GM18867 (cell line): ENCODE measurements around the gene KRT77.
"Not testable (repeated sequence)": the region's sequence is repeated elsewhere in the genome, so short reads cannot be mapped to it uniquely, and the experiment has no call there.

Source experiments
- ATAC-seq: cut with Tn5 transposase; IDR thresholded peaks from one replicate; pipeline ENCODE4 v1.9.1; 2021; ENCODE audit warnings: mild to moderate bottlenecking, moderate library complexity; ENCODE audit not compliant: unreplicated experiment

KRT77 gene

DNA sequence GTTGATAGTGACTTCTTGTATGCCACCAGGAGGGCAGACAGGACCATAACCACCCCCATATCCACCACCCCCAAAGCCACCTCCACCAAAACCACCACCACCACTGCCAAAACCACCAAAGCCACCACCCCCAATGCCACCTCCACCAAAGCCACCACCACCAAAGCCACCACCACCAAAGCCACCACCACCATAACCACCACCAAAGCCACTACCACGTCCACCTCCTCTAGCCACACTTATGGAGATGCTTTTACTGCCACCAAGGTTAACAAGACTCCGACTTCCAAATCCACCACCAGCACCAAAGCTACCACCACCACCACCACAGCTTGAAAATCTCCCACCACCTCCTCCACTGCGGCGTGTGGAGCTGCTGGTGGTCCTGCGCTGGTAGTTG is 23.4 kb downstream of the KRT77 start:
- ATAC-seq: no peak

GRCh38 chr12:52677671-52678070 is 25.7 kb downstream of the KRT77 start:
- no peak for ATAC-seq

GRCh38 chr12:52677126-52677525 is 26.2 kb downstream of the KRT77 start:
- ATAC-seq: no peak

- ATAC-seq: no peak
Observed at GRCh38 chr12:52676163-52676562, 27.2 kb downstream of the KRT77 start.

- no peak for ATAC-seq
Observed at GRCh38 chr12:52675301-52675701, 28.0 kb downstream of the KRT77 start.

- no peak for ATAC-seq
Observed at GRCh38 chr12:52674433-52674775, 28.9 kb downstream of the KRT77 start.

- ATAC-seq: no peak
Observed at GRCh38 chr12:52673713-52674432, 29.5 kb downstream of the KRT77 start.

- no peak for ATAC-seq
Observed at GRCh38 chr12:52673217-52673616, 30.1 kb downstream of the KRT77 start.

DNA sequence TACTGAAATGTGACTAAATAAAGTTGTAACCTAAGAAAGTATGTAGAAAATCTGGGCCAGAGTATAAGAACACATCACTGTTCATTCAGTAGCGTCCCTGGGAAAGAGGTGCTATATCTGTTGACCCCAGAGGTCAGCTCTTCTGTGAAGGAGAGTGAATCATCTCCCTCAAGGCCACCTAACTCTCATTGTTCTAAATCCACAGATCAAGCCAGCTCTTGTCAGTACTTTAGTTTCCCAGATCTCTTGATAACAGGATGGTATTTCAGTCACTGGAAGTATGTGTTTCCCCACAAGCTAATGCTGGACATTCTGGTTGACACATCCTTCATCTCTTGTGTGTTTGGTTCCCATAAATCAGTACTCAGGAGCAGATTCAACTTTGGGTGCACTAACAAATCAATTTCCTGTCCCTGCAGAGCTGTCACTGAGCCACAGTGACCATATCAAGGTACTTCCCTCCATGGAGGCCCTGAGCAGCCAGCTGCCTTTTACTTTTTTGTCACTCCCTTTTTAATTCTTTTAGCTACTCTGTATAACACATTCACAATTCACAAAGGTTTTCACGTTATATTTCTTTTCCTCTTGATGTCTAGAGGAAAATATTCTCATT is 30.9 kb downstream of the KRT77 start:
- no peak for ATAC-seq

GRCh38 chr12:52670961-52671360 is 32.4 kb downstream of the KRT77 start:
- ATAC-seq: no peak

DNA sequence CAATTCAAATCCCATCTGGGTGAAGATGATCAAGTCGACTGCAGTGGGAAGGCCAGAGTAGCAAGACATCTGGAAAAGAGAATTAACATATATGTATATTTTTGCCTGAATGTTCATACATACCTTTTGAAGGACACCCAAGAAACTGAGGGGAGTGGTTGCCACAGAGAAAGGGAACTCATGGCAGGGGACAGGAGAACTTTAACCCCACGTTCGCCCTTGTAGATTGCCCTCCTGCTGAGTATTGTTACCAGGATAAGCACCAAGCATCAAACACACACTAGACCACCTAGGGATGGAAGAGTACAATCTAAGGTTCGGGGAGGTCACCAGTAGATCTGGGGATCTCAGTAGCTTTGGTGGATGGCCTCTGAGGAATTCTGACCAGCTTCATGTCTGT is 32.8 kb downstream of the KRT77 start:
- no peak for ATAC-seq

DNA sequence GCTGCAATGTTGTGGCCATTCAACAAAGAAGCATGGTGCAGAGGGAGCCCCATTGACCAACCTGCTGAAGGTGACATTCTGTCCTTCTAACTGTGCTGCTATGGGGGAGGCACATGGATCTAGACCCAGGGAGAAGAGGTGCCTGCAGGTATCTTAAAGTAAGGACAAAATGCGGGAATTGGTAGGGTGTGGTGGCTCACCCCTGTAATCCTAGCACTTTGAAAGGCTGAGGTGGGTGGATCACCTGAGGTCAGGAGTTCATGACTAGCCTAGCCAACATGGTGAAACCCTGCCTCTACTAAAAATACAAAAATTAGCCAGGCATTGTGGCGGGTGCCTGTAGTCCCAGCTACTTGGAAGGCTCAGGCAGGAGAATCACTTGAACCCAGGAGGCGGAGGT is 33.4 kb downstream of the KRT77 start:
- not testable (repeated sequence) for ATAC-seq

DNA sequence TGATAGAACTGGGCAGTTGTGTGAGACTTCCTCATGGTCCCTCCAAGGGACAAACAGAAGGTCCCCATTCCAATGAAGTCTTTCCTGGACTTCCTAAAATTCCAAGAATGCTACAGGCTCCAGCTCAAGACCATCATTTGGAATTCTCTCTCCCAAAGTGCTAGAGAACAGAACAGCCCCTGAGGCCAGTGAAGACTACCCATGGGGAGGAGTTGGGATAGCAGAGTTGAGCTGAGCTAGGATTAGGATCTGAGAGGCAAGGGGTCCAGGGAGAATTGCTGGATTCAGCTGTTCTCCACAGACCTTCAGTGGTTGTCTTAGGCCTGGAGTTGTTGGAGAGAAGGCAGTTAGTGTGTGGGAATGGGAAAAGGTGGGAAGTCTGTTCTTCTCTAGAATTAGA is 33.9 kb downstream of the KRT77 start:
- no peak for ATAC-seq

GRCh38 chr12:52667931-52668330 is 35.4 kb downstream of the KRT77 start:
- ATAC-seq: no peak

DNA sequence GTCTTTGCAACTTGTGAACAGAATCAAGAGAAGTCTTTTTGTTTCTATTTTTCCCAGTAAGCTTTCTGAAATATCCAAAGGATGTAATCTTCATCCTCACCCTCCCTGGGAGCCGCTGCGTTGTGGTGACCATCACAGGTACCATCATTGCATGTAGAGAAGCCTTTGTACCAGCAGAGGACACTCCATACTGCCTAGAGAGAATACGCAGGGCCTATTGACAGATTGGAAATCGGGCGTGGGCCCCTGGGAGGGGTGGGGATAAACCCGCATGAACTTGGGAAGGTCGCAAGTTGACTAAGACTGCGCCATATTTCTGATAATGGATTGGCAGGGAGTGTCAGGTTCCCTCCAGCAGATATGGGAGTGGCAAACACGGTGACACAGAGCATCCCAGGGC is 35.8 kb downstream of the KRT77 start:
- no peak for ATAC-seq

GRCh38 chr12:52666471-52666870 is 36.9 kb downstream of the KRT77 start:
- no peak for ATAC-seq

DNA sequence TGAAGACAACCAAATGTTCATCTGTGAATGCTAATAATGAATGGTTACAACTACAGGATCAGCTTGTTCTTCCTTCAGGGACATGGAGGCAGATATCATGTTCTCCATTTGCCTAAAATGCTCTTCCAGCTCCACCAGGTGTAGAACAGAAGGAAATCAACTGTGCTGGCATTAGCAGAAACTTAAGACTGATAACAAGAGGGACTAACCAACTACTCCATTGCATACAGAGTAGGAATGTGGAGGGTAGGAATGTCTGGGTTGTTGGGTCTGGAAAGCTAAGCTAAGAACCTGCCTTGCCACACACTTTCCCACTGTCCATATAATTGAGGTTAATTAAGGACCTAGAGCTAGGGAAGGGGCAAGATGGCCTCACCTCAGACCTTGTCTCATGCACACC is 39.9 kb downstream of the KRT77 start:
- no peak for ATAC-seq

DNA sequence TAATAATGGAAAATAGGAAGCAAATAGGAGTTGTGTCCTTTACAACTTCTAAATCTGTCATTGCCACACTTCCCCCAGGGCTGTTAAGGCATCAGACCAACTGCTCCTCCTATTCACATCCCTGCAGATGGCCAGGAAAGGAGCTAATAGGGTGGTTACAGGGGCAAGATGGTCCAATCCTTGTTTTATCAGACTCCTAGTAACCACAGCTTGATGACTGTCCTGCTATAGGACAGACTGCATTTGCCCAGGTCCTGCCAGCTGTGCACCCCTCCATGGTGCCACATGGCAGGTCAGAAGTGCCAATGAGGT is 40.5 kb downstream of the KRT77 start:
- ATAC-seq: no peak

DNA sequence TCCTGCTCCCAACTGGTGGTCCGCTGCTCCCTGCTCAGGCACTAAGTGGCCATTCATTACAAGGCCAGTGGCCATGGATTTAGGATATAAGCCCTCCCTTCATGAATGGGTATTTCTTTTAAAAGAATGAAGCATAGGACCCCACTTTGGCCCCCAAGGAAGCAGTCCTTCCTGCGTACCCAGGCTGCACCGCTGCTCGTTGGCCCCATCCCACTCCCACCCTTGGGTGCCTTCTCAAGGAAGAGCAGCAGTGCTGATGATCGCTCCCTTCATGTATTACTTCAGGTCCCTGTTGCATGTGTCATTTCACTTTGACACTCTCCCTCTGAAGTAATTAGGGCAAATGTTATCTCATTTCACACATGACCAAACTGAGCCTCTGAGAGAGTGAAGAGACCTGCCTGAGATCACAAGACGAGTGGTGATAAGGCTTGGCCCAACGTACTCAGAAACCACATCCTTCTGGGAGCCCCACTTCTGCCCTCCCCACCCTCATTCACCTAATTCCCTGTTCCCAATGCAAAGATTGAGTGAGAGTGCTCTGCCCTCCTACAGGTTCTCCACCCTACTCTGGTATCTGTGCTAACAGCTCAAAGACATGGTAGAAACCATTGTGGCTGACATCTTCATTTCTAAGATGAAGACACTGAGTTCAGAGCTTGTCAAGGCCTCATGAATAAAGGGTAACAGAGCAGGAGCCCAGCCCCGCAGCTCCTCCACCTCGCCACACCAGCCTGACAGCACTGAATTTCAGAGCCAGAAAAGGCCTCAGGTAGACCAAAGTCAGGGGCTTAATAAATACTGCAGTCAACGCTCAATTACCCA is 41.0 kb downstream of the KRT77 start:
- ATAC-seq: no peak

- ATAC-seq: no peak
Observed at GRCh38 chr12:52661668-52662067, 41.7 kb downstream of the KRT77 start.

GRCh38 chr12:52660934-52661499 is 42.3 kb downstream of the KRT77 start:
- ATAC-seq: no peak

DNA sequence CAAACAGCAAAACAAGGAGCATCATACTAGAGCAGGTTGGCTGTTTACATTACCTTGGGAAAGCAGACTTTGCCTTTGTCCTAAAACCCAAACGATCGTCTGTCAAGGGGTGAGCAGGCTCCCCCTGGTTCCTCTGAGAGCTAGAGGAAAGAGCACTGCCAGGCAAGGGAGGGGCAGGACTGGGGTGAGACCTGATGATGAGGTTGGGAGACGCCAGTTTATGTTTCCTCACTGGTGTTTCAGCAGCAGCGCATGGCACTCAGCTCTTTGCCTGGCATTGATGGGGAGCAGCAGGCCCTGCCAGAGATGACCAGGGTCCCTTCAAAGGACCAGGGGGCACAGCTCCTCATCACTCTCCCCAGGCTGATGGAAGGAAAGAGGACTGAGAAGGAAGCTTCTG is 43.4 kb downstream of the KRT77 start:
- no peak for ATAC-seq
